GM23338 (cell line): Measurements from ENCODE around the gene KSR2. TPM values are rescaled to one million over a fixed set of nuclear protein-coding genes. Genes with fewer than 3 reads are reported as not detected.

ENCODE experiments used
- ATAC-seq: fragments of 200-7000 bp; cut with Tn5 transposase; 3 replicates; pipeline ENCODE4 v1.9.1; 2020
- DNase-seq: peaks from one replicate; pipeline ENCODE4 v3.0.0-alpha.2; 2015; ENCODE audit warnings: low spot score
- H2AFZ ChIP-seq: fragments of 200-600 bp; sonication (generic); 2 replicates; pipeline ENCODE4 v1.8.0; 2016; ENCODE audit warnings: antibody characterized with exemption, mild to moderate bottlenecking, moderate library complexity
- H3F3A ChIP-seq: fragments of 200-600 bp; sonication (generic); replicated peaks from 2 replicates; pipeline ENCODE4 v1.8.0; 2017; ENCODE audit warnings: antibody characterized with exemption, mixed run types, low read depth
- H3K27ac ChIP-seq: fragments of 200-600 bp; sonication (generic); 2 replicates; pipeline ENCODE4 v1.6.1; 2016; ENCODE audit warnings: low read depth
- H3K27me3 ChIP-seq: fragments of 200-600 bp; sonication (generic); 2 replicates; pipeline ENCODE4 v1.8.0; 2016; ENCODE audit warnings: mild to moderate bottlenecking, mixed run types, moderate library complexity; ENCODE audit not compliant: insufficient read depth
- H3K36me3 ChIP-seq: fragments of 200-600 bp; sonication (generic); 2 replicates; pipeline ENCODE4 v1.8.0; 2016; ENCODE audit warnings: mild to moderate bottlenecking; ENCODE audit not compliant: insufficient read depth
- H3K4me1 ChIP-seq: fragments of 200-600 bp; sonication (generic); 2 replicates; pipeline ENCODE4 v1.8.0; 2016; ENCODE audit warnings: mild to moderate bottlenecking, moderate library complexity; ENCODE audit not compliant: insufficient read depth
- H3K4me2 ChIP-seq: fragments of 200-600 bp; sonication (generic); 2 replicates; pipeline ENCODE4 v1.7.1; 2017; ENCODE audit warnings: mixed run types
- H3K4me3 ChIP-seq: fragments of 200-600 bp; sonication (generic); 2 replicates; pipeline ENCODE4 v1.6.1; 2016; ENCODE audit warnings: mixed run types
- H3K79me2 ChIP-seq: fragments of 200-600 bp; sonication (generic); replicated peaks from 2 replicates; pipeline ENCODE4 v1.8.0; 2017; ENCODE audit warnings: mild to moderate bottlenecking; ENCODE audit not compliant: insufficient read depth
- H3K9me2 ChIP-seq: fragments of 200-600 bp; sonication (generic); 2 replicates; pipeline ENCODE4 v1.8.0; 2017; ENCODE audit not compliant: insufficient read depth
- H4K20me1 ChIP-seq: fragments of 200-600 bp; sonication (generic); replicated peaks from 2 replicates; pipeline ENCODE4 v1.8.0; 2017; ENCODE audit warnings: mild to moderate bottlenecking; ENCODE audit not compliant: insufficient read depth
- H3K27ac Mint-ChIP-seq: 2 replicates; pipeline ENCODE4 v1.8.0; 2020; ENCODE audit warnings: inconsistent platforms, mild to moderate bottlenecking, moderate library complexity, mixed read lengths
- H3K27me3 Mint-ChIP-seq: 3 replicates; pipeline ENCODE4 v1.8.0; 2022; ENCODE audit warnings: low read depth, mild to moderate bottlenecking, moderate library complexity, mixed read lengths, inconsistent platforms; ENCODE audit not compliant: insufficient read depth, poor library complexity
- H3K36me3 Mint-ChIP-seq: 3 replicates; pipeline ENCODE4 v1.8.0; 2021; ENCODE audit warnings: low read depth, mild to moderate bottlenecking, inconsistent platforms, moderate library complexity, mixed read lengths
- H3K4me1 Mint-ChIP-seq: 3 replicates; pipeline ENCODE4 v1.8.0; 2020; ENCODE audit warnings: mild to moderate bottlenecking, inconsistent platforms, mixed read lengths
- H3K4me3 Mint-ChIP-seq: 3 replicates; pipeline ENCODE4 v1.8.0; 2021; ENCODE audit warnings: moderate library complexity, mild to moderate bottlenecking, inconsistent platforms, mixed read lengths
- H3K9me3 Mint-ChIP-seq: 3 replicates; pipeline ENCODE4 v1.8.0; 2020; ENCODE audit warnings: moderate library complexity, mild to moderate bottlenecking, inconsistent platforms, mixed read lengths
- EZH2 ChIP-seq: fragments of 200-600 bp; sonication (generic); IDR thresholded peaks from one replicate; pipeline ENCODE4 v1.8.0; 2017; ENCODE audit warnings: antibody characterized with exemption, mild to moderate bottlenecking, low read depth; ENCODE audit not compliant: unreplicated experiment
- EZH2phosphoT487 ChIP-seq: fragments of 200-600 bp; sonication (generic); IDR thresholded peaks from one replicate; pipeline ENCODE4 v1.8.1; 2018; ENCODE audit warnings: antibody characterized with exemption; ENCODE audit not compliant: unreplicated experiment
- JUNB ChIP-seq: IDR thresholded peaks from one replicate; pipeline ENCODE4 v1.6.1; 2016; ENCODE audit warnings: antibody characterized with exemption; ENCODE audit not compliant: unreplicated experiment
- NANOG ChIP-seq: IDR thresholded peaks from 2 replicates; pipeline ENCODE4 v1.6.1; 2016; ENCODE audit warnings: antibody characterized with exemption, borderline replicate concordance
- POLR2AphosphoS5 ChIP-seq: IDR thresholded peaks from 2 replicates; pipeline ENCODE4 v1.6.1; 2016; ENCODE audit warnings: antibody characterized with exemption, low read depth
- ZNF114 ChIP-seq: fragments of 250-450 bp; sonication (Bioruptor Pico); IDR thresholded peaks from 2 replicates; pipeline ENCODE4 v1.5.0; 2020; ENCODE audit warnings: mild to moderate bottlenecking, moderate library complexity
- polyA plus RNA-seq: library from polyadenylated mRNA; unstranded; fragments of >200 nt; fragmentation: Nextera tagmentation; extraction: Ambion mirVana; gene quantifications from 2 replicates; pipeline ENCODE4 v1.2.1, GENCODE V29; 2016
- total RNA-seq: library from RNA; depleted of rRNA; stranded (reverse); fragments of >200 nt; shearing (Covaris generic); gene quantifications from 2 replicates; pipeline ENCODE4 v1.2.3, GENCODE V29; 2014
- TF ChIP-seq, protein P1 (sequence below): IDR thresholded peaks from one replicate; pipeline ENCODE4 v1.6.1; 2018; ENCODE audit warnings: antibody characterized with exemption; ENCODE audit not compliant: unreplicated experiment
- TF ChIP-seq, protein P2 (sequence below): fragments of 250-450 bp; sonication (Bioruptor Pico); IDR thresholded peaks from 2 replicates; pipeline ENCODE4 v1.5.0; 2020; ENCODE audit warnings: mild to moderate bottlenecking, moderate library complexity

The KSR2 gene
- total and polyA plus RNA-seq, 2 experiments from 2014 or later, result 1.1 to 2.7 TPM

DNA sequence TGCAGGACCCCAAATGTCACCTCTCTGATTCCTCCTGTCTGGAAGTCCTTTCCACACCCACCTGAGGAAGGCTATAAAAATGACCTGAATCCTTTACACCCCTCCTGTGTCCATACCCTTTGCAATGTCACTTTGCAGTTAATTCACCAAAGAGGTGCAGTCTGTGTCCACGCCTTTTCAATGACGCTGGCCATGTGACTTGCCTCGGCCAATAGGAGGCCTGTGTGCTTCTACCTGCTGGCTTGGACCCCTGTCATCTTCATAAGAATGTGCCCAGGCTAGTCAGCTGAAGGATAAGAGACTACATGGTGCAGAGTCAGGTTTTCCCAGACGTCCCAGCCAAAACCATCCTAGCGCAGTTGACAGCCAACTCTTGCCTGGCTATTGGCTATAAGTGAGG is 101.4 kb downstream of the KSR2 start:
- no peak overlapping the region for H3K27ac ChIP-seq
- ATAC-seq (no peak), DNase-seq (no peak)
- no peak overlapping the region for H3K4me3 ChIP-seq
- H2AFZ ChIP-seq, result no peak overlapping the region
- Mint-ChIP-seq H3K4me1 (no peaks in the 10 kb centered on the region), H3K27me3 (peaks cover 9% of the 10 kb centered on the region), H3K9me3 (peaks cover 12% of the 10 kb centered on the region), H3K36me3 (no peaks in the 10 kb centered on the region), H3K27ac (no peak overlapping the region), H3K4me3 (no peak overlapping the region)
- no peak for TF ChIP-seq ZNF114 (CRISPR knock-in tag)
- TF ChIP-seq, protein P1, sequence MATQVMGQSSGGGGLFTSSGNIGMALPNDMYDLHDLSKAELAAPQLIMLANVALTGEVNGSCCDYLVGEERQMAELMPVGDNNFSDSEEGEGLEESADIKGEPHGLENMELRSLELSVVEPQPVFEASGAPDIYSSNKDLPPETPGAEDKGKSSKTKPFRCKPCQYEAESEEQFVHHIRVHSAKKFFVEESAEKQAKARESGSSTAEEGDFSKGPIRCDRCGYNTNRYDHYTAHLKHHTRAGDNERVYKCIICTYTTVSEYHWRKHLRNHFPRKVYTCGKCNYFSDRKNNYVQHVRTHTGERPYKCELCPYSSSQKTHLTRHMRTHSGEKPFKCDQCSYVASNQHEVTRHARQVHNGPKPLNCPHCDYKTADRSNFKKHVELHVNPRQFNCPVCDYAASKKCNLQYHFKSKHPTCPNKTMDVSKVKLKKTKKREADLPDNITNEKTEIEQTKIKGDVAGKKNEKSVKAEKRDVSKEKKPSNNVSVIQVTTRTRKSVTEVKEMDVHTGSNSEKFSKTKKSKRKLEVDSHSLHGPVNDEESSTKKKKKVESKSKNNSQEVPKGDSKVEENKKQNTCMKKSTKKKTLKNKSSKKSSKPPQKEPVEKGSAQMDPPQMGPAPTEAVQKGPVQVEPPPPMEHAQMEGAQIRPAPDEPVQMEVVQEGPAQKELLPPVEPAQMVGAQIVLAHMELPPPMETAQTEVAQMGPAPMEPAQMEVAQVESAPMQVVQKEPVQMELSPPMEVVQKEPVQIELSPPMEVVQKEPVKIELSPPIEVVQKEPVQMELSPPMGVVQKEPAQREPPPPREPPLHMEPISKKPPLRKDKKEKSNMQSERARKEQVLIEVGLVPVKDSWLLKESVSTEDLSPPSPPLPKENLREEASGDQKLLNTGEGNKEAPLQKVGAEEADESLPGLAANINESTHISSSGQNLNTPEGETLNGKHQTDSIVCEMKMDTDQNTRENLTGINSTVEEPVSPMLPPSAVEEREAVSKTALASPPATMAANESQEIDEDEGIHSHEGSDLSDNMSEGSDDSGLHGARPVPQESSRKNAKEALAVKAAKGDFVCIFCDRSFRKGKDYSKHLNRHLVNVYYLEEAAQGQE, result no peak
- no peaks in the 10 kb centered on the region for H3K9me2 ChIP-seq
- H3K4me1 ChIP-seq, result no peaks in the 10 kb centered on the region
- H4K20me1 ChIP-seq, result no peaks in the 10 kb centered on the region
- no peaks in the 10 kb centered on the region for H3F3A ChIP-seq
- no peaks in the 10 kb centered on the region for H3K27me3 ChIP-seq
- no peaks in the 10 kb centered on the region for H3K36me3 ChIP-seq
- no peaks in the 10 kb centered on the region for H3K79me2 ChIP-seq
- no peak overlapping the region for H3K4me2 ChIP-seq

GRCh38 chr12:117865505-117865904 is 103.3 kb downstream of the KSR2 start:
- ATAC-seq (no peak), DNase-seq (no peak)
- no peaks in the 10 kb centered on the region for H3K4me1 ChIP-seq
- Mint-ChIP-seq H3K27me3 (peaks cover 6% of the 10 kb centered on the region), H3K9me3 (peaks cover 12% of the 10 kb centered on the region), H3K4me1 (no peaks in the 10 kb centered on the region), H3K4me3 (no peak overlapping the region), H3K27ac (no peak overlapping the region), H3K36me3 (no peaks in the 10 kb centered on the region)
- H2AFZ ChIP-seq, result no peak overlapping the region
- H3K36me3 ChIP-seq, result no peaks in the 10 kb centered on the region
- no peaks in the 10 kb centered on the region for H3K27me3 ChIP-seq
- no peaks in the 10 kb centered on the region for H4K20me1 ChIP-seq
- no peak overlapping the region for H3K4me3 ChIP-seq
- H3K79me2 ChIP-seq, result no peaks in the 10 kb centered on the region
- no peak overlapping the region for H3K4me2 ChIP-seq
- no peaks in the 10 kb centered on the region for H3K9me2 ChIP-seq
- H3F3A ChIP-seq, result no peaks in the 10 kb centered on the region
- no peak overlapping the region for H3K27ac ChIP-seq
- TF ChIP-seq, protein P2, sequence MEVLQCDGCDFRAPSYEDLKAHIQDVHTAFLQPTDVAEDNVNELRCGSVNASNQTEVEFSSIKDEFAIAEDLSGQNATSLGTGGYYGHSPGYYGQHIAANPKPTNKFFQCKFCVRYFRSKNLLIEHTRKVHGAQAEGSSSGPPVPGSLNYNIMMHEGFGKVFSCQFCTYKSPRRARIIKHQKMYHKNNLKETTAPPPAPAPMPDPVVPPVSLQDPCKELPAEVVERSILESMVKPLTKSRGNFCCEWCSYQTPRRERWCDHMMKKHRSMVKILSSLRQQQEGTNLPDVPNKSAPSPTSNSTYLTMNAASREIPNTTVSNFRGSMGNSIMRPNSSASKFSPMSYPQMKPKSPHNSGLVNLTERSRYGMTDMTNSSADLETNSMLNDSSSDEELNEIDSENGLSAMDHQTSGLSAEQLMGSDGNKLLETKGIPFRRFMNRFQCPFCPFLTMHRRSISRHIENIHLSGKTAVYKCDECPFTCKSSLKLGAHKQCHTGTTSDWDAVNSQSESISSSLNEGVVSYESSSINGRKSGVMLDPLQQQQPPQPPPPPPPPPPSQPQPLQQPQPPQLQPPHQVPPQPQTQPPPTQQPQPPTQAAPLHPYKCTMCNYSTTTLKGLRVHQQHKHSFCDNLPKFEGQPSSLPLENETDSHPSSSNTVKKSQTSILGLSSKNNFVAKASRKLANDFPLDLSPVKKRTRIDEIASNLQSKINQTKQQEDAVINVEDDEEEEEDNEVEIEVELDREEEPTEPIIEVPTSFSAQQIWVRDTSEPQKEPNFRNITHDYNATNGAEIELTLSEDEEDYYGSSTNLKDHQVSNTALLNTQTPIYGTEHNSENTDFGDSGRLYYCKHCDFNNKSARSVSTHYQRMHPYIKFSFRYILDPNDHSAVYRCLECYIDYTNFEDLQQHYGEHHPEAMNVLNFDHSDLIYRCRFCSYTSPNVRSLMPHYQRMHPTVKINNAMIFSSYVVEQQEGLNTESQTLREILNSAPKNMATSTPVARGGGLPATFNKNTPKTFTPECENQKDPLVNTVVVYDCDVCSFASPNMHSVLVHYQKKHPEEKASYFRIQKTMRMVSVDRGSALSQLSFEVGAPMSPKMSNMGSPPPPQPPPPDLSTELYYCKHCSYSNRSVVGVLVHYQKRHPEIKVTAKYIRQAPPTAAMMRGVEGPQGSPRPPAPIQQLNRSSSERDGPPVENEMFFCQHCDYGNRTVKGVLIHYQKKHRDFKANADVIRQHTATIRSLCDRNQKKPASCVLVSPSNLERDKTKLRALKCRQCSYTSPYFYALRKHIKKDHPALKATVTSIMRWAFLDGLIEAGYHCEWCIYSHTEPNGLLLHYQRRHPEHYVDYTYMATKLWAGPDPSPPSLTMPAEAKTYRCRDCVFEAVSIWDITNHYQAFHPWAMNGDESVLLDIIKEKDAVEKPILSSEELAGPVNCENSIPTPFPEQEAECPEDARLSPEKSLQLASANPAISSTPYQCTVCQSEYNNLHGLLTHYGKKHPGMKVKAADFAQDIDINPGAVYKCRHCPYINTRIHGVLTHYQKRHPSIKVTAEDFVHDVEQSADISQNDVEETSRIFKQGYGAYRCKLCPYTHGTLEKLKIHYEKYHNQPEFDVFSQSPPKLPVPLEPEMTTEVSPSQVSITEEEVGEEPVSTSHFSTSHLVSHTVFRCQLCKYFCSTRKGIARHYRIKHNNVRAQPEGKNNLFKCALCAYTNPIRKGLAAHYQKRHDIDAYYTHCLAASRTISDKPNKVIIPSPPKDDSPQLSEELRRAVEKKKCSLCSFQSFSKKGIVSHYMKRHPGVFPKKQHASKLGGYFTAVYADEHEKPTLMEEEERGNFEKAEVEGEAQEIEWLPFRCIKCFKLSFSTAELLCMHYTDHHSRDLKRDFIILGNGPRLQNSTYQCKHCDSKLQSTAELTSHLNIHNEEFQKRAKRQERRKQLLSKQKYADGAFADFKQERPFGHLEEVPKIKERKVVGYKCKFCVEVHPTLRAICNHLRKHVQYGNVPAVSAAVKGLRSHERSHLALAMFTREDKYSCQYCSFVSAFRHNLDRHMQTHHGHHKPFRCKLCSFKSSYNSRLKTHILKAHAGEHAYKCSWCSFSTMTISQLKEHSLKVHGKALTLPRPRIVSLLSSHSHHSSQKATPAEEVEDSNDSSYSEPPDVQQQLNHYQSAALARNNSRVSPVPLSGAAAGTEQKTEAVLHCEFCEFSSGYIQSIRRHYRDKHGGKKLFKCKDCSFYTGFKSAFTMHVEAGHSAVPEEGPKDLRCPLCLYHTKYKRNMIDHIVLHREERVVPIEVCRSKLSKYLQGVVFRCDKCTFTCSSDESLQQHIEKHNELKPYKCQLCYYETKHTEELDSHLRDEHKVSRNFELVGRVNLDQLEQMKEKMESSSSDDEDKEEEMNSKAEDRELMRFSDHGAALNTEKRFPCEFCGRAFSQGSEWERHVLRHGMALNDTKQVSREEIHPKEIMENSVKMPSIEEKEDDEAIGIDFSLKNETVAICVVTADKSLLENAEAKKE (CRISPR knock-in tag), result no peak
- TF ChIP-seq EZH2 (no peak), NANOG (no peak), EZH2phosphoT487 (no peak), POLR2AphosphoS5 (no peak), JUNB (no peak)
- TF ChIP-seq, protein P1, result no peak
